Tibial nerve (tissue), 4 donors: ENCODE data around the gene SNAP47. TPM values are rescaled to one million over a fixed set of nuclear protein-coding genes. Genes with fewer than 3 reads are reported as not detected.
A peak's percentile ranks its signal among the peaks of the same experiment; 100 is the strongest.

ENCODE experiments used
- DNase-seq, 2 donors: peaks; one replicate each; pipeline ENCODE4 v3.0.0-alpha.2; 2019; ENCODE audit warnings: low spot score in 2 of 2
- H3K27ac ChIP-seq, 4 donors: fragments of 200-600 bp; sonication (generic) in 3 of 4; one replicate each; pipeline ENCODE4 v1.5.1; 2017 to 2019; ENCODE audit warnings: mild to moderate bottlenecking in 1 of 4
- H3K27me3 ChIP-seq, 2 donors: fragments of 200-600 bp; sonication (generic) in 1 of 2; one replicate each; pipeline versions ENCODE4 v1.5.1 to v1.6.0; 2017 to 2019
- H3K36me3 ChIP-seq, 3 donors: fragments of 200-600 bp; sonication (generic); one replicate each; pipeline ENCODE4 v1.5.1; 2018 to 2019
- H3K4me1 ChIP-seq, 4 donors: fragments of 200-600 bp; sonication (generic) in 3 of 4; one replicate each; pipeline ENCODE4 v1.5.1; 2017 to 2019
- H3K4me3 ChIP-seq, 4 donors: fragments of 200-600 bp; sonication (generic) in 3 of 4; one replicate each; pipeline ENCODE4 v1.5.1; 2017 to 2019; ENCODE audit warnings: mild to moderate bottlenecking in 1 of 4, moderate library complexity in 1 of 4
- H3K9me3 ChIP-seq, 4 donors: fragments of 200-600 bp; sonication (generic) in 3 of 4; one replicate each; pipeline ENCODE4 v1.5.1; 2017 to 2019
- EP300 ChIP-seq, 2 donors: sonication (generic); formaldehyde crosslinking; IDR thresholded peaks; one replicate each; pipeline ENCODE4 v1.6.1; 2017; ENCODE audit warnings: antibody characterized with exemption in 2 of 2, mild to moderate bottlenecking in 1 of 2
- POLR2A ChIP-seq, 2 donors: fragments of 450-650 bp; IDR thresholded peaks; one replicate each; pipeline ENCODE4 v1.6.1; 2017; ENCODE audit warnings: antibody characterized with exemption in 2 of 2, mild to moderate bottlenecking in 2 of 2, moderate library complexity in 2 of 2
- WGBS, 2 donors: methylation state at CpG; one replicate each; pipeline ENCODE4 v1.1.5; 2018; 5-methylcytosine and 5-hydroxymethylcytosine counted together
- total RNA-seq, 4 donors: library from RNA; depleted of rRNA; stranded (reverse); fragments of >200 nt; gene quantifications; one replicate each; pipeline ENCODE4 v1.1.0, GENCODE V29; 2016
- TF ChIP-seq, protein P1 (sequence below), 5 experiments: fragments of 200-600 bp in 3 of 5; fragments of 450-650 bp in 2 of 5; sonication (generic) in 3 of 5; IDR thresholded peaks; one replicate each; pipeline ENCODE4 v1.5.1; 2016 to 2019; ENCODE audit warnings: antibody characterized with exemption in 5 of 5, mild to moderate bottlenecking in 3 of 5, moderate library complexity in 2 of 5

SNAP47 gene
- total RNA-seq, 4 donors from 2014 or later, result 49.4 to 69.9 (median 62.8) TPM

- H3K4me3 ChIP-seq, result no peak overlapping the region
- peaks cover 0 to 49% (median 25%) of the 10 kb centered on the region in 4 donors for H3K4me1 ChIP-seq
- TF ChIP-seq, protein P1, sequence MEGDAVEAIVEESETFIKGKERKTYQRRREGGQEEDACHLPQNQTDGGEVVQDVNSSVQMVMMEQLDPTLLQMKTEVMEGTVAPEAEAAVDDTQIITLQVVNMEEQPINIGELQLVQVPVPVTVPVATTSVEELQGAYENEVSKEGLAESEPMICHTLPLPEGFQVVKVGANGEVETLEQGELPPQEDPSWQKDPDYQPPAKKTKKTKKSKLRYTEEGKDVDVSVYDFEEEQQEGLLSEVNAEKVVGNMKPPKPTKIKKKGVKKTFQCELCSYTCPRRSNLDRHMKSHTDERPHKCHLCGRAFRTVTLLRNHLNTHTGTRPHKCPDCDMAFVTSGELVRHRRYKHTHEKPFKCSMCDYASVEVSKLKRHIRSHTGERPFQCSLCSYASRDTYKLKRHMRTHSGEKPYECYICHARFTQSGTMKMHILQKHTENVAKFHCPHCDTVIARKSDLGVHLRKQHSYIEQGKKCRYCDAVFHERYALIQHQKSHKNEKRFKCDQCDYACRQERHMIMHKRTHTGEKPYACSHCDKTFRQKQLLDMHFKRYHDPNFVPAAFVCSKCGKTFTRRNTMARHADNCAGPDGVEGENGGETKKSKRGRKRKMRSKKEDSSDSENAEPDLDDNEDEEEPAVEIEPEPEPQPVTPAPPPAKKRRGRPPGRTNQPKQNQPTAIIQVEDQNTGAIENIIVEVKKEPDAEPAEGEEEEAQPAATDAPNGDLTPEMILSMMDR (IDR thresholded peaks at IDR 0.05), result no peak
- H3K27ac ChIP-seq, result no peak overlapping the region
- no peaks in the 10 kb centered on the region for H3K36me3 ChIP-seq
- WGBS, 2 donors, result 75 to 83% methylated on average over 4 of the region's 4 CpGs
- no peaks in the 10 kb centered on the region for H3K27me3 ChIP-seq
- DNase-seq, result peak in 1 of 2 donors; percentile 2
- no peaks in the 10 kb centered on the region for H3K9me3 ChIP-seq
Observed at GRCh38 chr1:227790868-227791267, 55.6 kb downstream of the SNAP47 start.

GRCh38 chr1:227791425-227792143 is 56.3 kb downstream of the SNAP47 start:
- DNase-seq, result peak in 1 of 2 donors; percentile 2
- H3K4me3 ChIP-seq, result no peak overlapping the region
- no peak for TF ChIP-seq POLR2A (IDR thresholded peaks at IDR 0.05)
- TF ChIP-seq, protein P1 (IDR thresholded peaks at IDR 0.05), result no peak
- no peak for TF ChIP-seq EP300 (IDR thresholded peaks at IDR 0.05)
- H3K9me3 ChIP-seq, result no peaks in the 10 kb centered on the region
- 70 to 77% methylated on average over 6 of the region's 6 CpGs for WGBS, 2 donors
- H3K27ac ChIP-seq, result no peak overlapping the region
- H3K27me3 ChIP-seq, result no peaks in the 10 kb centered on the region
- H3K36me3 ChIP-seq, result no peaks in the 10 kb centered on the region
- peaks cover 0 to 43% (median 23%) of the 10 kb centered on the region in 4 donors for H3K4me1 ChIP-seq

DNA sequence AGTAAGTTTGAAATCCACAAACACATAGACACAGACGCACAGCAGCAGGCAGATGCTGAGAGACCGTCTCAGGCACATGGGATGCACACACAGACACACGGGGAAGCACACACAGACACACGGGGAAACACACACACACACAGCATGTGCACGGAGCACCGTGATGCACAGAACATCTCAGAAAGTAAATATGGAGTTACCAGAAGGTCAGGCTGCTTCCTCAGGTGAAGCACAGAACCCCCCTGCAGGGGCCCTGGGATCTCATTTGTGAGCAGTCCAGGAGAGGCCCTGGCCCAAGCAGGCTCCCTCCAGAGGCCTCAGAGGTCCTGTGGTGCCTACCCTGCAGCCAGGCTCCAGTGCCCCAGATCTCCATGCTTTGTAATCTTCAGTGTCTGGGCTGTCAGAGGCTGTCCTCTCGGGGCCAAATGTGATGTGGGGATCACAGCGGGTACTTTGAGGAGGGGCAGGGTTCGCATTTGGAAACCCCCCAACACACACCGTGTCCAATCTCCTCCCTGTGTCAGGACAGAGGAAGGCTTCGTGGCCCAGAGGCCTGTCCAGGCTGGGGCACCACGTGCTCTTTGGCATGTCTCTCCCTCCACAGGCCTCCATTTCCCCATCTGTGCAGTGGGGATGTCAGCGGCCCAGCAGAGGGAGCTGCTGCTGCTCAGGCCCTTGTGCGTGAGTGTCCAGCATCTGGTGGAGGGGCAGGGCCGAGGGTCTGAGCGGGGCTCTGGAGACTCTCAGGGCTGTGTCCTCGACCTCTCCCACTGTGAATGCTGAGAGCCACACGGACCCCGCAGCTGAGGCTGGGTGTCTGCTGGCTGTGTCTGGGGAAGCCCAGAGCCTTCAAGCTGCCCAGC is 57.2 kb downstream of the SNAP47 start:
- peak in 1 of 2 donors; percentile 4 for DNase-seq
- Histone ChIP-seq H3K4me3 (no peak overlapping the region), H3K36me3 (no peaks in the 10 kb centered on the region), H3K4me1 (peaks cover 0 to 35% (median 15%) of the 10 kb centered on the region in 4 donors), H3K9me3 (no peaks in the 10 kb centered on the region), H3K27ac (peak overlapping the region in 1 of 4 donors; percentile 60), H3K27me3 (no peaks in the 10 kb centered on the region)
- TF ChIP-seq, protein P1 (IDR thresholded peaks at IDR 0.05), result no peak
- no peak for TF ChIP-seq POLR2A (IDR thresholded peaks at IDR 0.05)
- 75 to 82% methylated on average over 10 to 16 of the region's 19 CpGs for WGBS, 2 donors

DNA sequence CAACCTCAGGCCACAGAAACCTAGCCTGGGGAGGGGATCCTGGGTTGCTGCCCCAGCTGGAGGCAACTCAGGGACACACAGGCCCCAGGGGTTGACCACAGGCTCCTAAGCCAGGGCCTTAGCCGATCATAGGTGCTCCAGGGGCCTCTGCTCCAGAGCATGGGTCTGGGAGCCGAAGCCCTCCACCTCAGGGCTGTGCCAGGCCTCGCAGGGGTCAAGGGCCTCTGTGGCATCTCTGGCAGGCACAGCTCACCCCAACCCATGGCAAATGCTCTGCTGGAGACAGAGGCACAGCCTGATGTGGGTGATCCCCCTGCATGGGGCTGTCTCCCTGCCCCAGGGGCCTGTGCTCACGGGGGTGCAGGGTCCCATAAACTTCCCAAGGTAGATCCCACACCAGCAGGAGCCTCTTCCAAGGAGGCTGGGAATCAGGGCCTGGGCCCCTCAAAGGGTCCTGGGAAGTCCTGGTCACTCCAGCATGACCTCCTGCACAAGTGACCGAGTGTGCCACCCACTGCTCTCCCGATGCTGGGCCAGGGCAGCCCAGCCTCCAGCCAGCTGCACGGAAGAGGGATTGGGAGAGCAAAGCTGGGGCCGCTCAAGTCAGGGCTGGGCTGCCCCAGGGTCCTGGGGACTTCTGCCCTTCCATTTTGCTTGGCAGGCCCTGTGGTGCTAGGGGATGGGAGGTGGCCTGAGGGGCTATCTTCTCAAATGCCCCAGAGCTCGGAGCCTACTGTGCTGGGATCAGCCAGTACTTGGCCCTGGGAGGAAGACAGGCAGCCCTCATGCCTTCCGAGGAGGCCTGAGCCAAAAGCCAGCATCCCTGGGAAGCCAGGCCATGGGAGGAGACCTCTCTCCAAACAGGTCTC is 58.1 kb downstream of the SNAP47 start:
- 58 to 100% methylated on average over 1 to 8 of the region's 10 CpGs for WGBS, 2 donors
- peak overlapping the region in 2 of 4 donors; percentile 54 to 60 for H3K27ac ChIP-seq

More for the DNA sequence above, 58.1 kb downstream of the SNAP47 start:
- Histone ChIP-seq H3K4me1 (peaks cover 0 to 34% (median 14%) of the 10 kb centered on the region in 4 donors), H3K27me3 (no peaks in the 10 kb centered on the region), H3K36me3 (no peaks in the 10 kb centered on the region), H3K4me3 (no peak overlapping the region), H3K9me3 (no peaks in the 10 kb centered on the region)
- no peak for TF ChIP-seq EP300 (IDR thresholded peaks at IDR 0.05)
- no peak for TF ChIP-seq POLR2A (IDR thresholded peaks at IDR 0.05)
- TF ChIP-seq, protein P1 (IDR thresholded peaks at IDR 0.05), result no peak
- no peak for DNase-seq
